ENCODE measurements around the gene CADPS2. TPM values are rescaled to one million over a fixed set of nuclear protein-coding genes. Genes with fewer than 3 reads are reported as not detected.

The CADPS2 gene
- total RNA-seq, 4 donors from 2014 or later: 27.3 to 154 (median 114) TPM

- Histone ChIP-seq H3K9me3 (no peaks in the 10 kb centered on the region), H3K4me3 (peak overlapping the region; percentile 15 to 44 (median 33)), H3K4me1 (peaks cover 34 to 62% (median 53%) of the 10 kb centered on the region in 4 donors), H3K36me3 (no peaks in the 10 kb centered on the region), H3K27ac (replicated peaks in 1 of 4) (no peak overlapping the region), H3K27me3 (peaks cover 8 to 100% (median 93%) of the 10 kb centered on the region in 4 donors)
- 5% methylated on average over 19 of the region's 24 CpGs for WGBS
- intact Hi-C loops (cut with DNase I): no loop called here
- no peak for DNase-seq (ENCODE audit: extremely low spot score)
- no peak for TF ChIP-seq POLR2AphosphoS5 (IDR thresholded peaks at IDR 0.05)
- TF ChIP-seq POLR2A (IDR thresholded peaks at IDR 0.05; ENCODE audit: low read depth): no peak
- TF ChIP-seq EP300 (IDR thresholded peaks at IDR 0.05): no peak
- no peak for TF ChIP-seq CTCF (IDR thresholded peaks at IDR 0.05)
Measured at GRCh38 chr7:122304996-122305421, 581.3 kb downstream of the CADPS2 start.

- Histone ChIP-seq H3K4me1 (peaks cover 37 to 64% (median 53%) of the 10 kb centered on the region in 4 donors), H3K36me3 (no peaks in the 10 kb centered on the region), H3K27ac (replicated peaks in 1 of 4) (no peak within 1 kb of the TSS), H3K9me3 (no peaks in the 10 kb centered on the region), H3K4me3 (peak within 1 kb of the TSS; percentile 27 to 44 (median 33)), H3K27me3 (peaks cover 9 to 100% (median 93%) of the 10 kb centered on the region in 4 donors)
- no peak for TF ChIP-seq POLR2A (IDR thresholded peaks at IDR 0.05; ENCODE audit: low read depth)
- no peak for TF ChIP-seq EP300 (IDR thresholded peaks at IDR 0.05)
- TF ChIP-seq CTCF (IDR thresholded peaks at IDR 0.05): no peak
- no peak for TF ChIP-seq POLR2AphosphoS5 (IDR thresholded peaks at IDR 0.05)
- intact Hi-C loops (cut with DNase I): no loop called here
- no peak for DNase-seq (ENCODE audit: extremely low spot score)
- WGBS: 4% methylated on average over 20 of the region's 35 CpGs
Measured at GRCh38 chr7:122304319-122304975, 581.8 kb downstream of the CADPS2 start, which contains the start of gene FEZF1. TSS of gene FEZF1 (minus strand) at chr7:122304750. CDS start at chr7:122304437, 313 bp downstream.

- WGBS: 9% methylated on average over 21 of the region's 48 CpGs
- H3K27ac ChIP-seq (replicated peaks in 1 of 4): no peak overlapping the region
- peaks cover 9 to 100% (median 91%) of the 10 kb centered on the region in 4 donors for H3K27me3 ChIP-seq
- no peak for DNase-seq (ENCODE audit: extremely low spot score)
- TF ChIP-seq EP300 (IDR thresholded peaks at IDR 0.05): no peak
- no peak for TF ChIP-seq POLR2A (IDR thresholded peaks at IDR 0.05; ENCODE audit: low read depth)
- intact Hi-C loops (cut with DNase I): no loop called here
- no peaks in the 10 kb centered on the region for H3K36me3 ChIP-seq
- H3K4me3 ChIP-seq: peak overlapping the region in 1 of 4 donors; percentile 37
- H3K4me1 ChIP-seq: peaks cover 38 to 65% (median 54%) of the 10 kb centered on the region in 4 donors
- H3K9me3 ChIP-seq: no peaks in the 10 kb centered on the region
Measured at GRCh38 chr7:122303531-122304318, 582.5 kb downstream of the CADPS2 start.

- peaks cover 9 to 100% (median 88%) of the 10 kb centered on the region in 4 donors for H3K27me3 ChIP-seq
- TF ChIP-seq EP300 (IDR thresholded peaks at IDR 0.05): no peak
- TF ChIP-seq POLR2AphosphoS5 (IDR thresholded peaks at IDR 0.05): no peak
- TF ChIP-seq CTCF (IDR thresholded peaks at IDR 0.05): no peak
- no peak for TF ChIP-seq POLR2A (IDR thresholded peaks at IDR 0.05; ENCODE audit: low read depth)
- H3K36me3 ChIP-seq: no peaks in the 10 kb centered on the region
- peaks cover 38 to 65% (median 54%) of the 10 kb centered on the region in 4 donors for H3K4me1 ChIP-seq
- intact Hi-C loops (cut with DNase I): no loop called here
- H3K9me3 ChIP-seq: no peaks in the 10 kb centered on the region
- no peak for DNase-seq (ENCODE audit: extremely low spot score)
- no peak overlapping the region for H3K4me3 ChIP-seq
- H3K27ac ChIP-seq (replicated peaks in 1 of 4): no peak overlapping the region
- WGBS: 9% methylated on average over 16 of the region's 16 CpGs
Measured at GRCh38 chr7:122302761-122303530, 583.3 kb downstream of the CADPS2 start.
